GM19023 (cell line): ENCODE results near the gene OGA.

Experiments
- ATAC-seq: cut with Tn5 transposase; IDR thresholded peaks from one replicate; pipeline ENCODE4 v1.9.1; 2021; ENCODE audit warnings: mild to moderate bottlenecking, moderate library complexity; ENCODE audit not compliant: unreplicated experiment

OGA gene

GRCh38 chr10:101761226-101761625 is 57.0 kb downstream of the OGA start:
- ATAC-seq: no peak

GRCh38 chr10:101760510-101760909 is 57.7 kb downstream of the OGA start:
- ATAC-seq: no peak

- no peak for ATAC-seq
Measured at GRCh38 chr10:101759309-101760247, 58.7 kb downstream of the OGA start.

- no peak for ATAC-seq
Measured at GRCh38 chr10:101758858-101759257, 59.4 kb downstream of the OGA start.

GRCh38 chr10:101752241-101752640 is 66.0 kb downstream of the OGA start:
- ATAC-seq: no peak

- no peak for ATAC-seq
Measured at GRCh38 chr10:101749047-101750016, 68.9 kb downstream of the OGA start.

GRCh38 chr10:101748496-101748895 is 69.7 kb downstream of the OGA start:
- no peak for ATAC-seq

GRCh38 chr10:101745074-101745696 is 73.1 kb downstream of the OGA start:
- ATAC-seq: no peak

- ATAC-seq: no peak
Measured at GRCh38 chr10:101744267-101744666, 74.0 kb downstream of the OGA start.

GRCh38 chr10:101741938-101742337 is 76.3 kb downstream of the OGA start:
- no peak for ATAC-seq

- ATAC-seq: no peak
Measured at GRCh38 chr10:101736666-101737065, 81.6 kb downstream of the OGA start.
